HG02981 (cell line): ENCODE measurements around the gene TREH.

Source experiments
- ATAC-seq: cut with Tn5 transposase; IDR thresholded peaks from one replicate; pipeline ENCODE4 v1.9.1; 2021; ENCODE audit warnings: mild to moderate bottlenecking, moderate library complexity; ENCODE audit not compliant: unreplicated experiment

Gene TREH

DNA sequence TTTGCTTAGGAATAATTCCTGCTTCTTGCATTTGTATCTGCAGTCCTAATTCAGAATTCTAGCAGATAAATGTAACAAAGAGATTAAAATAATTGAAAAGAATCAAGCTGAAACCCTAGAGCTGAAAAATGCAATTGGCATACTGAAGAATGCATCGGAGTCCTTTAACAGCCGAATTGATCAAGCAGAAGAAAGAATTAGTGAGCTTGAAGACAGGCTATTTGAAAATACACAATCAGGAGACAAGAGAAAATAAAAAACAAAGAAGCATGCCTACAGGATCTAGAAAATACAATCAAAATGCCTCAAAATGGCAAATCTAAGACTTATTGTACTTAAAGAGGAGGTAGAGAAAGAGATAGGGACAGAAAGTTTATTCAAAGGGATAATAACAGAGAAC, 8.2 kb downstream of the TREH start:
- no peak for ATAC-seq

DNA sequence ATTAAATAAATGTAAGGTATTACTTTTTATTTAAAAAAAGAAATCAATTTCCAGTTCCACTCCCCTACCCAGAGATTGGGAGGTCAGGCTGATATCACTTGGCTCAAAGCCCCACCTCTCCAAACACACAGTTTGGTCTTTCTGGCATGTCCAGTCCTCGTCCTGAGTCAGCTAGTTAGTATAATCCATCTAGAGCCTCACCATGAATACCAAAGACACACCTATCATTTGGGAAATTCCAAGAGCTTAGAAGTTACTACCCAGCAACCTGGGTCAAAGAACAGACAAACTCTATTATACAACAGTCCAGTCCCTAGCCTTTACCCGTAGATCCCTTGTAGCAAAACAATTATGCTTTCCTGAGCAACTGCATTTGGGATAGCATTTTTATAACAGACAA, 9.4 kb downstream of the TREH start:
- ATAC-seq, result no peak

DNA sequence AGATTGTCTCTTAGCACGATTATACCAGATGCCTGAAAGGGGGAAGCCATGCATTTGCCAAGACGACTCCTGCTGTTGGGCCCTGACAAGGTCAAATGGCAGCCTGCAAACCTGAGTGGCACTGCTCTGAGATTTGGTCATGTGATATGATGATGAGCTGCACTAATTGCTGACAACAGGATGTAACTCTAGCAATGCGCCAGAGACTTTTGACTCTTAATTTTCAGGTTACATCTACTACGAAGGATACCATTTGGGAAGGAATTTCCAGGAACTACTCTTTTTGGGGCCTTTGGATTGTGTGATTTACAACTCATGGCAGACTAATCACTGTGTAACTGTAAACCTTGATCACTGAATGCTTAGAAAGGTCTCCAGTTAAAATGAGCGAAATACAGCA, 13.1 kb downstream of the TREH start:
- no peak for ATAC-seq

DNA sequence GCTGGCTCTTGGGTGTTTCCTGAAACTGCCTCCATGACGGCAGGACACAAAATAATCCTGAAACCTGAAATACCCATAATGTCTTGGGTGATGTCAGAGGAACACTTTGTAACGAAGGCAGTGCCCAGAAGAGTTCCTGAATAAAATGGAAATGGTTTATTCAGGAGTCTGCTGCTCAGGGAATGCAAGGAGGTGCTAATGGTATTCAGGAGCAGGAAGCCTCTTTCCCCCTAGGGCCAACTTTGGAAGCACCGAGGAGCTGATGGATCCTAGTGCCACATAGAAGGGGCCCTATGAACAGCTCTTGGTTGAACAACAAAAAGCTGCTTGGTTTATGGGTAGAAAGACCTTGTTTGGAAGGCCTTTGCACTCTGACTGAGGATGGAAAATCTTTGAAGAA, 15.5 kb downstream of the TREH start:
- no peak for ATAC-seq

DNA sequence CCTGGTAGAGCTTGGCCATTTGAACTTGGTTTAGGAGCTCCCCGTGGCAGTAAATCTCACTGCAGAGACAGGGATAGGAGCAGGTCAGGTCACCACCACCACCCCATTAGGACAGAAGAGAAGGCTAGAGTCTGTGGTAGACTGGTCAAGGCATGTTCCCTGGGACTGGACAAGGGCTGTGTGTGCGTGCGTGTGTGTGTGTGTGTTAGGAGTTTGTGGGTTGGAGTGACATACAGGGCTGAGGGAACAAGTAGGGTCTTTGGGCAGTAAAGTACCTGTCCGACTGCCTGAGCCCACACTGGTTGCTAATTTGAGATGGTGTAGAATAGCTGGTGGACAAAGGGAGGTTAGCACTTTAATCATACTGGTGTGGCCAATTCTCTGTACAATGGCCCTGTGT, 16.1 kb downstream of the TREH start:
- ATAC-seq, result no peak

DNA sequence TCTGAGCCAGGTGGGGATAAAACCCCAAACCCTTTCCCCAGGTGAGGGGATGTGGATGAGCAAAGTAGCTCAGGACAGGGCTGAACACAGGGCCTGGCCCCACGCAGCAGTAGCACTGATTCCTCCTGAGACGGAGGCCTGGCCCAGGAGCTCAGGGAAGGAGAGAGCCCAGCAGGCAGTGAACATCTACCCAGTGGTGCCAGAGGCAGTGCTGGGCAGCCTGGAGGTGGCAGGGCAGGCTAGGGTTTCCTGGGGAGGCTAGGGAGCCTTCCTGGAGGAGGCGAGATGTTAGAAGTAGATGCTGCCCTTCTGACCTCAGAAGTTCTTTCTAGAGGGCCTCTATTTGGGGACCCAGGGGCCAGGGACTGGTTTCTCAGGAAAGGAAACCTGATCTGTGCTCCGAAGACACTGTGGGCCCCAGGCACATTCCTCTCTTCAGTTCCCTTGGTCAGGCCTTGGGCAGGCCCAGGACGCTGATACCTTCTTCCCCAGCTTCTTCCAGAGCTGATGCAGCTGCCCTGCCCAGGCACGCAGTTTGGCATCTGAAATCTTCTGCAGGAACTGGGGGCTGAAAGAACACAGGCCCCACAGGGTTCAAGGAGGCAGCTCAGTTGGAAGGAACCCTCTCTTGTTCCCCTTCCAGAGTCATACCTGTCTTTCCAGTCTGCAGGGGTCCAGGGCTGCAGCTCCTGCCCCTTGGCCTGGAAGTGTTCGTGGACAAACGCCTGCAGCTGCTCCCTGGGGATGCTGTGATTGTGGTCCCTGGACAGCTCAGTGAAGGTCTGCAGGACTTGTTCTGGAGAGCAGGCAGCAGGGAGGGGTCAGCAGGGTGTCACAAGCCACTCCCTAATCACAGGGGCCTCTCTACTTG, 16.8 kb downstream of the TREH start:
- no peak for ATAC-seq

DNA sequence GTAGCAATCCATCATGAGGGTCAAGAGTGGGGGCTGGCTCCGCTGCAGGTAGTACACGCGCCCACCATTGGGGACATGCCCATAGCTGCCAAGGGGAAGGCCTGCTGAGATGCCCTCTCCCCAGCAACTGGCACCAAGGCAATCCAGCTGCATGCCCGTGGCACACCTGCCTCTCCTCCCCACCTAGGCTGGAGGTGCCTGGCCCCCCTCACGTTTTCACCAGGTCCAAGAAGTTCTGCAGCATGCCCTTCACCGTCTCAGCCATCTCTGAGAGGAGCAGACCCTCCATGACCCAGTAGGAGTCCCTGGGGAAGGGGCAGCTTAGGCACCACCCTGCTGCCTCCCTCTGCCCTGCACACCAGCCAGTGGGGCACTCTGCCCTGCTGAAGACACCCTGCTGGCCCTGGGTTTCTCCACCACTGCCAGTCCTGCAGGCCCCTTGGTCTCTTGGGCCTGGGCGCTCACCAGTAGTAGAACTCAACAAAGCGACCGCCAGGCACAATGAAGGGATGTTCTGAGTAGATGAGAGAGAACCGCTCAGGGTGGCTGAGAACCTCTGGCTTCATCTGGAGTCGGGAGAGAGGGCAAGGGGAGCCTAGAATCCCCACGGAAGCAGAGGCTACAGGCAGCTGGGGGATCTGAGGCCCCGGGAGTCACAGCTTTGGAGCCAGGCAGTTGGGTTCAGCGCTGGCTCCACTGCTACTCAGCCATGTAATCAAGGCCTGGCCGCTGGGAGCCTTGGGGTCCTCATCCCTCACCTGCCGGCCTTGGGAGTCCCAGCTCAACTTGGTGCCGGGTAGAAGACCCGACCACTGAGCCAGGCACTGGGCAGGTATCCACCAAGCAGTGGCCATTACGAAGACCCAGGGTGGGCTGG, 17.8 kb downstream of the TREH start:
- ATAC-seq, result no peak

DNA sequence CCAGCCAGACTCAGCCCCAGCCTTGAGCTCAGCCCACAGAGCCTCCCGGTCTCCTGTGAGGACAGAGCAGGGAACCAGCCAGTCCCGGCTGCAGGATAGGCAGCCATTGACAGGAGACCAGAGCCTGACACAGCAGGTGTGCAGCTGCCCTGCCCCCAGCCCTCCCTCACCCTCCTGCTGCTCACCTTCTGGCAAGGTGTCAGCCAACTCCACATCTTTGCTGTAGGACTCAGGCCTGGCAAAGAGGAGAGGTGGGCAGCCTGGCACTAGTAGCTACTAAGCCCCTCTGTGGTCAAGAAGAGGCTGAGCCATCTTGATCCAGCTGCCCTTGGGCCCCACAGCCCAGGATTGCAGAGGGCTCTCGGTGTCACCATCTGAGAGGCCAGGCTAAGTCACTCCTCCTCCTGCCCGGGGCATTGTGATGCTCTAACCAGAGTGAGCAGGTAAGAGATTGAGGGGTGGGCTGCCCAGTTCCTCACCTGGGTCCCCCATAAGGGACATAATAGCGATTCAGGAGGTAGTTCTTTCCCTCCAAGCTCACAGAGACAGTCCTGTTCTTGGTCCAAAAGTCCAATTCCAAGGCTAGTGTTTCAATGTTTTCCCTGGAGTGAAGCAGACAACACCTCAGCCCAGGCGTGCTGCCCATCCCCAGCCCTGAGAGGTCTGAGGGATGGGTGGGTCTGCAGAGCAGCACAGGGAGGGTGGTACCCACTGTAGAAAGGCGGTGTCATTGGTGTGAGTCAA, 18.6 kb downstream of the TREH start:
- no peak for ATAC-seq

DNA sequence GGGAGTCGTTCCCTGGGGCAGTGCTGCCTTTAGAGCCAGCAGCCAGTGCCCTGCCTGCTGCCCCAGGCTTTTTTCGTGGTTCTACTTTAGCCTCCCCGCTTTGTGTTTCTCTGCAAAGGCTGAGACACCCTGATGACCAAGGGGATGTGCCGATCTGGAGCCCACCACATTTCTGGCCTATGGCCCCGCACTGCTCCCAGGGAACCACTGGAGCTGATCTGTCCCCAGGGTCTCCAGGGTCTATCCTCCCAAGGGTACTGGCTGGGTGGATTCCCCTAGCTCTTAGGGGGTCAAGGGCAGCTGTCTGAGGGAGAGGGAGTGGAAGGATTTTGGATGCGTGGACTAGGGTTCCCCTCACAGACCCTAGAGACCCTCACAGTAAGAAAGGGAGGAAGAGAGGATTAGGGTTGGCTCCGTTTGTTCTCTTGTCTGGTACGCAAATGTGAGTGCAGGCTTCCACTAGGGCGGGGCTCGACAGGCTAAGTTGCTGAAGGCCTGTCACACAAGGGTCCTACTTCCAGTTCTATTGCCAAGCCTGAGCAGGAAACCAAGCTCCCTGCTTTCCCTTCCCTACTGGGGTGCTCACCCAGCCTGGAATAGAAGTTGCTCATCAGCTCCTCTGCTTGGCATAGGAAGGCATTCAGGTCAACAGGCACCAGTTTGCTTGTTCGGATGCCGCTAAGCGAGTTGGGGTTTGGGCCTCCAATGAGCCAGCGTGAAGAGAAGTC, 19.3 kb downstream of the TREH start:
- no peak for ATAC-seq

DNA sequence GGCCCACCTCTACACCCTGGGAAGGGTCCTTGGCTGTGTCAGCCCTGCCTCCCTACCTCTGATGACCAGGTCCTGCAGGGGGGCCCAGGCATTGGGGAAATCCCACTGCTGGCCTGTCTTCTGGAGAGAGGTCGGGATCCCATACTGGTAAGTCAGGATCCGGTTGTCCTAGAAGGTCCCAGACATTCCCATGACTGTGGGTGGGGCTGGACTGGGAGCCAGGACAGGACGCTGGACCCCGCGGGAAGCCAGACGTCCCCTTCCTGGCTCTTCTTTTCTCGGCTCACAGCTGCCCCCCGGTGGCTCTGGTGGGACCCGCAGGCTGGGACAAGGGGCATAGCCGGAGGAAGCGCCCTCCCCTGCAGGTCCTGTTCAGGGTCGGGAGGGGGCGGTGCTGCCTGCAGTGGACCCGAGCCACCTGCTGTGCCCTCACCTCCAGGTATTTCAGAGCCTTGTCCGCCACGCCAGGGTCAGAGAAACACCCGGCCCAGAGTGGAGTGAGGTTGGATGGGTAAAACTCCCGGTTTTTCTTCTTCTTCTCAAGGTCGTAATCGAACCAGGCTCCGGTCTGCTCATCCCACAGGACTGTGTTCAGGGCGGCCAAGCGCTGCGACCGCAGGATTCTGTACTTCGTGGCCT, 20.0 kb downstream of the TREH start:
- peak; percentile 87 for ATAC-seq

DNA sequence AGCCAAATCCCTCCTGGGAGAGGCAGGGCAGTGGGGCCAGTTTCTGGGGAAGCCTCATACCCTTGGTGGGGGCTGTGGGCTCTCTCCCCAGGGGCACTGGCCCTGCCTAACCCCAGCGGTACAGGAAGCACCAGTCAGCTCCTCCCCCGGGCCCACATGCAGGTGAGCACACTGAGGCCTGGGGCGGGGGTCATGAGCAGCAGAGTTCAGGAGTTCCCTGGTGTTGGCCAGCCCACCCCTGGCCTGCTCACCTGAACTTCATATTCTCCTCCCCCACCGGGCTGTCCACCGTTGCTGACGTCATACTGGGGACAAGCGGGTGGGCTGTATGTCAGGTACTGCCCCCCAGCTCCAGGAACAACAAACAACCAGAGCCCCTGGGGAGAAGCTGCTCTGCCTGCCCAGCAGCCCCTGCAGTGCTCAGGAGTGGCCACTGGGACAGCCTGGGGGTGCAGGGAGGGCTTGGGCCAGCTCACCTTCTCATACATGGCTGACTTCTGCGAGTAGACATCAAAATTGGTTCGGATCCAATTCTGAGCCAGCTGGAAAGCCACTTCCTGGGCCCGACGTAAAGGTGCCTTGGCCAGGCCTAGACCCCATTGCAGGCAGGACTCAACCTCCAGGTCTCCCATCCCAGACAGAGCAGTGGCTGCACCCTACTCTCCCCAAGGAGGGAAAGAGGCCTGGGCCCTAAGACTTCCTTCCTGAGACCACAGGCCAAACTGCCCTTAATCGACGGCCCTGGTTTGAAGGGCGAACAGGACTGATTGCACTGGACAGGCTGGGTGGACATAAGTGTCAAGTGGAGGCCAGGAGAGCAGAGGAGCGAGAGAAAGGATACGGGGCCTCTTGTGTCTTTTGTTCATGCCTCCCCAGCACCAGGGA, 20.8 kb downstream of the TREH start:
- ATAC-seq, result no peak

DNA sequence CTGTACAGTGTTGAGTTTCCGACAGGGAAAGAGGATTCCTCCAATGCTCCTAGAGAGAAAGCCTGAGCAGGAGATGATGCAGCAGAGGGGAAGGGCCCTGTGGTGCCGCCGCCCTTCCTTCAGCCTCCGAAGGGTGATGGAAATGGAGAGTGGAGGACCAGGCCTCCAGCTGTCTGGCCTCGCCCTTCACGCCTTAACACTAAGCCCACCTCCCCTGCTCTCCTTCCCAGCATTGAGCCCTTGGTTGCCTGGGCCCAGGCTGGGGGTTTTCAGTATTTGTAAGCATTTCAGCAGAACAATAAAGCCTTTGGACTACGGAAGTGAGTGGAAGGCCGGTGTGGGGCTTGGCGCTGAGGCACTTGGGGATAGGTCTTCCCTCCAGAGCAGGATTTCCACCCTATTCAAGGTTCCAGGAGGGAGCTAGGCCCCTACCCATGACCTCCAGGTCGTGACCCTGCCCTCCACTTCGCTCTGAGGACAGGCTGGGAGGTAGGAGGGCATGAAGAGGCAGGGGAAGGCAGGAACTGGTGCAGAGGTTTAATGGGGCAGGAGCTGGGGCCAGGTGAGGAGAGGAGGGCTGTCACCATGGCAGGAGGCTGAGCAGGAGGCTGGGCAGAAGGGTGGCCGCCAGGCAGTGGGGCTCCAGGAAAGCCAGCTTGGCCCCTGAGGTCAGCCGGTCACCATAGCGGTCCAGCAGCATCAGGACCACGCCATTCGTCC, 21.6 kb downstream of the TREH start:
- no peak for ATAC-seq

DNA sequence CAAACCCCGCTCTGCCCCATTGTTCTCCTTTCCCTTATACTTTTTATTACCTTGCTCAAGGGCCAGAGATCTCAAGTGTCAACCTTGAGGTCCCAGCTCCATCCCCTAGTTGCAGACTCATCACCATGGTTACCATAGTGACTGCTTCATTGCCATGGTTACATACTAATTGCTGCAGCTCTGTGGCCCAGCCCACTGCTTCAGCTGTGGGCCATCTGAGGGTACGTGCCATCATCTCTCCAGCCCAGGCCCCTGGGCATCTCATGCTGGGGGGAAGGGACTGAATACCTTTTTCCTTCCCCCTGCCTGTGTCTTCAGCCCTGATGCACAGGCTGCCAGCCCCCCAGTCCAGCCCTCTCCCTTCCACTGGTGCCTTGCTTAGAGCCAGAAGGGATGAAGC, 22.2 kb downstream of the TREH start:
- no peak for ATAC-seq

DNA sequence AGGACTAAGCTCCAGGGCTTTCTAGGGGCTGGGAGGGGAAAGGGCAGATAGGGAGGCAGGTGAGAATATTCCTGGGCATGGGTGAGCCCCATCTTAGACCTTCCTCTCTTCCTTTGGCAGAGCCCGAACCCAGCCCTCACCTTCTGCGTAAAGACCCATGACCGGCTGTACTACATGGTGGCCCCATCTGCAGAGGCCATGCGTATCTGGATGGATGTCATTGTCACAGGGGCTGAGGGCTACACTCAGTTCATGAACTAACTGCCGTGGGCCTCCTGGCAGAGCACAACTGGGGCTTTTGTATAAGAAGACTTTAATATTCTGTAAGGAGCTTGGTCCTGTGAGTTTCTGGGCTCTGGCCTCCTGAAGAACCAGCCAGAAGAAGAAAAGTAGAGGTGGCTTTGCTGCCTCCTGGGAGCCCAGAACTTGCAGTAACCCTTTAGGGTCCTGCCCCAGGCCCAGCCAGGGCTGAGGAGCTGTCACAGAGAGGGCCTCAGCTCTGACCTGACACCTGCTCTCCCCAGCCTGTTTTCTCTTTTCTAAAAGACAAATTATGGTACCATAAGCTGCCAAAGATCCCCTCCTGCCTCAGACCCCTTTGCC, 22.8 kb downstream of the TREH start:
- no peak for ATAC-seq

DNA sequence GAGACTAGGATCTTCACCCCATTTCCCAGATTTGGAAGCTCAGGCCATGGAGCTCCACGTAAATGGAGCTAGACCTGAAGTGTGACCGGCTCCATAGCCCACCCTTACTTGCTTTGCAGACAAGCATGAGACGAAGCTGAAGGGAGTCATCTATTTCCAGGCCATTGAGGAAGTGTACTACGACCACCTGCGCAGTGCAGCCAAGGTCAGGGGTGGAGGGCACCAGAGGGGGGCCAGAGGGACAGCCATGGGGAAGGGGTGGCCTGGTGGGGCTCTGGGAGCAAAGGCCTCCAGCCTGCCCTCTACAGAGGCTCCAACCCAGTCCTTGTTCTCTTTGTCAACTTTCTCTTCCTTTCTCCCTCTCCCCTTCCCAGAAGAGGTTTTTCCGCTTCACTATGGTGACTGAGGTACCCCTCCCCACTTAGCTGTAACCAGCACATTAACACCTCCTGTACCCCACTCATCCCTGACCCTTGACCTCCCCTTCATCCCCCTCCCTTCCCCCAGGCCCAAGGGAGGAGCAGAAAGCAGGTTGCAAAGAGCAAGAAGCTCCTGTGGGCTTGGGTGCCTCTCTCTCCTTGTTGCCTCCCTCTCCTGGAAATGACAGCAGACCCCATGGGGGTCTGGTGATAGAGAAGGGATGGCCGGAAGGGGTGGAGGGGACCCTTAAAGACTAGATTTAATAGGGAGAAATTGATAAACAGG, 23.8 kb downstream of the TREH start:
- ATAC-seq, result no peak

DNA sequence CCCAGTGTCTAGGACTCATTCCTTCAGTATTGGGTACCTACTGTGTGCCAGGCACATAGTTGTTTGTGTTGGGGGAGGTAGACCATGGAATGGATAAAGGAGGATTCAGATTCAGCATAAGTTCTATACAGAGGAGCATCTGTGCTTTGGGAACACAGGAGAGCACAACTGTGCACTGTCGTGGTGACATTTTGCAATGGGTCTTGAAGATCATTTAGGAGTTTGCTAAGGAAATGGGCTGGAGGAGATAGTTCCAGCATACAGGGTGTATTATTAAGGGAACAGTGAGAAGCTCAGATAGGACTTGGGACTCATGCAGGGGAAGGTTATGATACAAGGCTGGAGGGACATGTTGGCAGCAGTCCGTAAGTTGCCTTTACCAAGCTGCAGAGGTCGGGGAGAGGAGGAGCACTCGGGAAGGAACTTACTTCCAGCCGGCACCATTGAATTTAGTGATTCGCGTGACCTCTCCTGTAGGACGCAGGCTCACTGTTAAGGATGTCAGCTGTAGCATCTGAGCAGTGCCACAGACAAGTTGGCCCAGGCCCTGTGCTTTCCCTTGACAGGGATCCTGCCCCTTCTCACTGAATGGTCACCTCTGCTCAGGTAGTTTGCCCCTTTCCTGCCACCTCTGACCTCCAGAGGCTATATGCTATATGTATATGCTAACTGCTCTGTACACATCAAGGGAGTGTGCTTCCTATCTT, 25.6 kb downstream of the TREH start:
- no peak for ATAC-seq

DNA sequence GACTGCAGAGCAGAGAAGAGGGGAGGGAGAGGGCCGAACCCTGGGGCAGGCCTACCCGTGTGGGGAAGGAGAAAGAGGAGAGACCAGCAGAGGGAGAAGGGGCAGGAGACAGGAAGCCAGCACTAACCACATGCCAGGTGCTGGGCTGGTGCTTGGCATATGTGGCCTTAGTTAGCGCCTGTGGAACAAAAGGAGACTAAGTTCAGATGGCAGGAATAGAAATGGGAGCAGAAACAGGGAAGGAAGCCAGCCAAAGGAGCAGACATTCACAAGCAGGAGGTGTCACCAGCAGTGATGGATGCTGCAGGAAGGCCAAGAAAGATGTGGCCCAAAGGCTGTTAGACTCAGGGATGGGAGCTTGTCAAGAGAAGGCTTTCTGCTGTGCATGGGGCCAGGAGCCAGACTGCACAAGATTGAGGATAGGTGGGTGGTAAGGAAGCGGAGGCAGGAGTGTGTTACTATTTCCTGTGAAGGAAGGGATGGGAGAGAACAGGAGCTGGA, 26.7 kb downstream of the TREH start:
- ATAC-seq, result no peak
